MCF 10A (cell line): ENCODE data around the gene GPX3. TPM values are rescaled to one million over a fixed set of nuclear protein-coding genes. Genes with fewer than 3 reads are reported as not detected.

ENCODE experiments used
- BruUV-seq: library from RNA; stranded (reverse); fragments of 400-500 nt; replicated peaks from 2 replicates; lab custom pipeline; 2021; lab: Mats Ljungman, UMichigan
- CTCF ChIA-PET: fragments of 300-600 bp; sonication (Branson Sonifier 250); formaldehyde crosslinking; extraction: SDS; loops from one replicate; lab custom pipeline; 2021; ENCODE audit warnings: antibody characterized with exemption, inconsistent platforms; lab: Yijun Ruan, JAX
- POLR2A ChIA-PET: fragments of 300-600, 350-650 bp; sonication (Branson Sonifier 250); formaldehyde crosslinking; extraction: SDS; loops from one replicate; lab custom pipeline; 2020; ENCODE audit warnings: antibody characterized with exemption, inconsistent platforms; lab: Yijun Ruan, JAX
- DNase-seq: peaks from one replicate; pipeline ENCODE4 v3.0.0-alpha.2; 2018; ENCODE audit not compliant: unreplicated experiment
- H3K27ac Mint-ChIP-seq: one replicate; pipeline ENCODE4 v1.8.0; 2022; ENCODE audit warnings: mild to moderate bottlenecking, low read depth, mixed read lengths; ENCODE audit not compliant: unreplicated experiment
- H3K27me3 Mint-ChIP-seq: one replicate; pipeline ENCODE4 v1.8.0; 2022; ENCODE audit warnings: mixed read lengths; ENCODE audit not compliant: insufficient read depth, unreplicated experiment
- H3K36me3 Mint-ChIP-seq: one replicate; pipeline ENCODE4 v1.8.0; 2022; ENCODE audit warnings: mild to moderate bottlenecking, moderate library complexity, mixed read lengths; ENCODE audit not compliant: insufficient read depth, unreplicated experiment
- H3K4me1 Mint-ChIP-seq: one replicate; pipeline ENCODE4 v1.8.0; 2022; ENCODE audit warnings: mixed read lengths; ENCODE audit not compliant: insufficient read depth, unreplicated experiment
- H3K4me3 Mint-ChIP-seq: one replicate; pipeline ENCODE4 v1.8.0; 2022; ENCODE audit warnings: mild to moderate bottlenecking, moderate library complexity, mixed read lengths; ENCODE audit not compliant: unreplicated experiment
- H3K9me3 Mint-ChIP-seq: one replicate; pipeline ENCODE4 v1.8.0; 2022; ENCODE audit warnings: mixed read lengths; ENCODE audit not compliant: unreplicated experiment
- CTCF ChIP-seq: fragments of 200-600 bp; IDR thresholded peaks from one replicate; pipeline ENCODE4 v1.8.0; 2022; ENCODE audit warnings: antibody characterized with exemption, mild to moderate bottlenecking; ENCODE audit not compliant: unreplicated experiment
- intact Hi-C: fragments of 100-400 bp; cut with micrococcal nuclease; formaldehyde crosslinking; loops from 2 replicates; pipeline ENCODE4 v1.14.1; 2022
- total RNA-seq: library from RNA; stranded (reverse); gene quantifications from 2 replicates; pipeline ENCODE4 v1.2.3, GENCODE V29; 2022

GPX3 gene
- total RNA-seq, 1 experiment from 2014 or later = not detected

GRCh38 chr5:151024440-151025249 is 4.3 kb downstream of the GPX3 start:
- no peaks in the 10 kb centered on the region for H3K9me3 Mint-ChIP-seq
- H3K27ac Mint-ChIP-seq = peak overlapping the region; percentile 43
- POLR2A ChIA-PET = interaction anchor here (0.6 to 2.2 kb wide), 3 partner anchors 18 to 120 kb away, joined by 3 to 9 read pairs (median 6); partner anchors contain the start of gene ZNF300

DNA sequence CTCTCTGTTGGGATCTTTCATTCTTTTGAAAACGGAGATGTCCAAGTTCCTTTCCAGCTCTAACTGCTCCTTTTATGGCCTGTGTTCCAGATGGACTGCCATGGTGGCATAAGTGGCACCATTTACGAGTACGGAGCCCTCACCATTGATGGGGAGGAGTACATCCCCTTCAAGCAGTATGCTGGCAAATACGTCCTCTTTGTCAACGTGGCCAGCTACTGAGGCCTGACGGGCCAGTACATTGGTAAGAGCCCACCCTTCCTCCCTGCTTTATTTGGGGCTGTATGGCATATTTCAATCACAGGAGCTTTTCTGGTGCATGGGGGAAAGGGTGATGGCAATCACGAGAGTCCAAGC is 4.8 kb downstream of the GPX3 start:
- Mint-ChIP-seq H3K4me1 (peaks cover 44% of the 10 kb centered on the region), H3K36me3 (peaks cover 65% of the 10 kb centered on the region), H3K27ac (peak overlapping the region; percentile 43), H3K9me3 (no peaks in the 10 kb centered on the region), H3K27me3 (no peaks in the 10 kb centered on the region), H3K4me3 (no peak overlapping the region)
- ChIA-PET POLR2A (interaction anchor here (0.6 kb wide), 1 partner anchor 96 kb away, joined by 3 read pairs; no protein-coding TSS in a partner anchor), CTCF (interaction anchor here (0.6 to 19.3 kb wide), 14 partner anchors 14 to 261 kb away, joined by 3 to 230 read pairs (median 4); no protein-coding TSS in a partner anchor)
- intact Hi-C loops = no loop called here
- BruUV-seq = no TSS peak
- DNase-seq = no peak
- TF ChIP-seq CTCF = no peak

More at GRCh38 chr5:151024440-151025249, 4.3 kb downstream of the GPX3 start:
- TF ChIP-seq CTCF = no peak
- CTCF ChIA-PET = interaction anchor here (0.6 to 19.3 kb wide), 11 partner anchors 14 to 261 kb away, joined by 3 to 230 read pairs (median 6); no protein-coding TSS in a partner anchor
- DNase-seq = peak; percentile 41
- intact Hi-C loops = no loop called here
- H3K36me3 Mint-ChIP-seq = peaks cover 59% of the 10 kb centered on the region
- peaks cover 44% of the 10 kb centered on the region for H3K4me1 Mint-ChIP-seq
- H3K27me3 Mint-ChIP-seq = no peaks in the 10 kb centered on the region
- no TSS peak for BruUV-seq
- peak overlapping the region; percentile 1 for H3K4me3 Mint-ChIP-seq

- Mint-ChIP-seq H3K4me3 (no peak overlapping the region), H3K27ac (peak overlapping the region; percentile 23), H3K4me1 (peaks cover 44% of the 10 kb centered on the region), H3K36me3 (peaks cover 73% of the 10 kb centered on the region), H3K9me3 (no peaks in the 10 kb centered on the region), H3K27me3 (no peaks in the 10 kb centered on the region)
- intact Hi-C loops = no loop called here
- TF ChIP-seq CTCF = no peak
- BruUV-seq = no TSS peak
- POLR2A ChIA-PET = no interaction called here
- CTCF ChIA-PET = interaction anchor here (0.9 to 19.3 kb wide), 7 partner anchors 15 to 213 kb away, joined by 4 to 230 read pairs (median 6); no protein-coding TSS in a partner anchor
- no peak for DNase-seq
Observed at GRCh38 chr5:151026088-151026487, 5.7 kb downstream of the GPX3 start.

DNA sequence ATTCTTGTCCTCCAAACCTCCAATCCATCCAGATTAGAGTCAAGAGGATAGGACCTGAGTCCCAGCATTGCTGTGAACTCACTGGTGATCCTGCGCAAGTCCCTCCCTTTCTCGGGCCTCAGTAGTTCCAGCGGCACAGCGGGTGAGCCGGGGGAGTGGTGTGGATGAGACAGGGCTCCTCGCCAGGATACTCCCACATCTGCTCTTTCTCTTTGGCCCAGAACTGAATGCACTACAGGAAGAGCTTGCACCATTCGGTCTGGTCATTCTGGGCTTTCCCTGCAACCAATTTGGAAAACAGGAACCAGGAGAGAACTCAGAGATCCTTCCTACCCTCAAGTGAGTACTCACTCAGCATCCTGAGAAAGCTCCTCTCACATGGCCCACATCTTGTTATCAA is 6.3 kb downstream of the GPX3 start:
- peaks cover 78% of the 10 kb centered on the region for H3K36me3 Mint-ChIP-seq
- no peak for TF ChIP-seq CTCF
- no peak for DNase-seq
- H3K9me3 Mint-ChIP-seq = no peaks in the 10 kb centered on the region
- intact Hi-C loops = no loop called here
- POLR2A ChIA-PET = no interaction called here
- BruUV-seq = no TSS peak
- CTCF ChIA-PET = interaction anchor here (0.6 to 19.3 kb wide), 6 partner anchors 25 to 225 kb away, joined by 4 to 230 read pairs (median 8); no protein-coding TSS in a partner anchor
- no peaks in the 10 kb centered on the region for H3K27me3 Mint-ChIP-seq
- H3K4me3 Mint-ChIP-seq = no peak overlapping the region
- H3K27ac Mint-ChIP-seq = no peak overlapping the region
- H3K4me1 Mint-ChIP-seq = peaks cover 43% of the 10 kb centered on the region
